ENCODE results near the gene SNX21.
"Not testable (repeated sequence)": the region's sequence is repeated elsewhere in the genome, so short reads cannot be mapped to it uniquely, and the experiment has no call there.

The SNX21 gene, protein sequence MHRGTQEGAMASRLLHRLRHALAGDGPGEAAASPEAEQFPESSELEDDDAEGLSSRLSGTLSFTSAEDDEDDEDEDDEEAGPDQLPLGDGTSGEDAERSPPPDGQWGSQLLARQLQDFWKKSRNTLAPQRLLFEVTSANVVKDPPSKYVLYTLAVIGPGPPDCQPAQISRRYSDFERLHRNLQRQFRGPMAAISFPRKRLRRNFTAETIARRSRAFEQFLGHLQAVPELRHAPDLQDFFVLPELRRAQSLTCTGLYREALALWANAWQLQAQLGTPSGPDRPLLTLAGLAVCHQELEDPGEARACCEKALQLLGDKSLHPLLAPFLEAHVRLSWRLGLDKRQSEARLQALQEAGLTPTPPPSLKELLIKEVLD

DNA sequence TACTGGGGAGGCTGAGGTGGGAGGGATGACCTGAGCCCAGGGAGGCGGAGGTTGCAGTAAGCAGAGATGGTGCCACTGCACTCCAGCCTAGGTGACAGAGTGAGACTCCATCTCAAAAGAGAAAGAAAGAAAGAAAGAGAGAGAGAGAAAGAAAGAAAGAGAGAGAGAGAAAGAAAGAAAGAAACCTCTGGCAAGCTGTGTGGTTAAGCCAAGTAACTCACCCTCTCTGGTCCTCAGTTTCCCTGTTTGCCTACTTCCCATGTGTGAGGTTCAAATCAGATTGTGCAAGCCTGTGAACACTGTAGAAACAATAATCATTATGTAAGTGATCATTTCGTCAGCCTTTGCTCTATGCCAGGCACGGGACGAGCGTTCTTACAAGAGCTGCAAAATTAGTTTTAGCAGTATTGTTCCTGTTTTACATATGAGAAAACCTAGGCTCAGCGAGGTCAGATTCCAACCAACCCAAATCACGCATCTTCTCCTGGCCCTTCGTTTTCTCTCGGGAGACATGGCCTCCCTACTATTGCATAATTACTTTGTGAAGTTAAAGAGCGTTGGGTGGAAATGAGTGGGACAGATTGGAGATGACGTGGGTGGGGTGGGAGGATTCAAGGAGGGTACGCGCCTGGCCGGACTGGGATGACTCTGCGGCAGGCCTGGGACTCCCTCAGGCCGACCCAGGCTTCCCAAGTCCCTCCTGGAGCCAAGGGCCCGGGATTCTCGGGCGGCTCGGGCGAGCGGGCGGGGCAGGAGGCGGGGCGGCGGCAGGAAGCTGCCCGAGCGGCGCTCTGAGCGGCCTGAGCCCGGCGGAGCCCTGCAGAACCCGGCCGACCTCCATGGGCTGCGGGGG, at the start of gene SNX21:
SNX21 (plus strand) TSS at position 770 of the 853 bp plus-strand sequence. CDS start 121 bp downstream, outside the sequence.
- DNase-seq = peak; percentile 91

DNA sequence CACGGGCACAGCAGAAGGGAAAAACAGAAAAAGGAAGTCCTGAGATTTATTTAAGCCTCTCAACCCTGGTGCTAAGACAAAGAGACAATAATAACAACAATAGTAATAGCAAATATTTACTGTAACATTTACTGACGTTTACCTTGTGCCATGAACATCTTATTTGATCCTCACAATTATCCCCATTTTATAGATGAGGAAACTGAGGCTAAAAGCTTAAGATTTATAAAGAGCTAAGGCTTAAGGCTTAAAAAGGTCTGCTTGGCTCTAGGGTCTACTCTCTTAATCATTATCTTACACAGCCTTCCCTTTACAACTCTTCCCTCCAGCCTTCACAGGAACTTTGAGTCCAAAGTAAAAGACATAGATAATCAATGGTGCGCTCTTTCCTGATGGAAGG, 45.2 kb upstream of the SNX21 start:
- DNase-seq = no peak

DNA sequence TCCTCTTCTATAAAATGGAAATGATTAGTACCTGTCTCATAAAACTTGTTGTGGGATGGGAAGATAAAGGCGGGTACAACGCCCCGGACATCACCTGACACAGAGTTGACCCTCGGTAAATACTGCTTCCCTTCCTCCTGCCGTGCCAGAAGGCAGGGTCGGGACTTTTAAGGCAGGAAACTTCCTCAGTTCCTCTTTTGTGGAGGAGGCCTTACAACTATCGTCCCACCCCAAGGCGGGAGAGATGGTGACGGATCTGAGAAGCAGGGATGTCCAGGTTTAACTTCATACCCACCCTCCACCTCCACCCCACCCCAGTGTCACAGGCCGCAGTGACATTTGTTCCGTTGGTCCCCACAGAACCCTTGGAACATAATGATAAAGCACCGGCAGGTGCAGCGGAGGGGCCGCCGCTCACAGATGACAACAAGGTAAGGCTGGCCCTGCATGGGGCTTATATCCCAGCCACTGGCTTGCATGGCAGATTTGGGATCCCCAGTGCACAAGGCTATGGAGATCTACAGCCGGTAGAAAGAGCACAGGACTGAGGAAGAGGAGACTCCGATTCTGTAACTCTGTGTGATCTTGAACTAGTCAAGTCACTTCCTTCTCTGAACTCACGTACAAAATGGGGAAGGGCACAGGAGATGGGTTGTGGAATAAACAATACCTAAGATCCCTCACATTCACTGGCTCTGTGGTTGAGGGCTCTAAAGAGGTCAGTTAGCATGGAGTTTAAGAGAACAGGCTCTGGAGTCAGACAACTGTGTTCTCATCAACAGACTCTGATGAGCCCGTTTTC, 41.1 kb upstream of the SNX21 start:
- DNase-seq = no peak

DNA sequence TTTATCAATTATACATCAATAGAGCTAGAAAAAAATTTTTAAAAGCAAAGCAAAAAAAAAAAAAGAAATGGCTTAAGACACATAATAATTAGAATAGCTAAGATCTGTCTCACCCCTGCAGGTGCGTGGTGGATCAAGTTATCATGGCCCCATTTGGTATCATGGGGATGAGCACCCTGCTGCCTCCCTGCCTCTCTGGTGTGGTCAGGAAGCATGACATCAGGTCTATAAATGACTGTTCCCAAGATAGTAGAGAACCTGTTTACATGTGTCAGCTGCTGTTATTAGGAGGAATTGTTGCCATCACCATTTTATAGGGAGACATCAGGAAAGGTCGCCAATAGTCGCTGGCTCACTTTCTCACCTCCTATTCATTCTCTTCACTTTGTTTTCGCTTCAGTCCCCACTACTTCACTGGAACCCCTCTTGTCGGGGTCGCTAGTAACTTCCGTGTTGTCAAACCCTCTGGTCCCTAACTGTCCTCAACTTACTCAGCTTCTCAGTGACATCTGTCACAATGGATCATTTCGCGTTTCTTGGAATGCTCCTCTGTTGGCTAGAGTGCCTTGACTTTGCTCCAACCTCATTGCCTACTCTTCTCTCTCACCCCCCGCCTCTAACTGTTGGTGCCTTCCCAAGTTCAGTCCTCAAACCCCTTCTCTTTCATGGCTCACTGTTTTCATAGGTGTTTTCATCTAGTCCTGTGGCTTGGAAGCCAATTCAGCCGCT, 37.1 kb upstream of the SNX21 start:
- no peak for DNase-seq

DNA sequence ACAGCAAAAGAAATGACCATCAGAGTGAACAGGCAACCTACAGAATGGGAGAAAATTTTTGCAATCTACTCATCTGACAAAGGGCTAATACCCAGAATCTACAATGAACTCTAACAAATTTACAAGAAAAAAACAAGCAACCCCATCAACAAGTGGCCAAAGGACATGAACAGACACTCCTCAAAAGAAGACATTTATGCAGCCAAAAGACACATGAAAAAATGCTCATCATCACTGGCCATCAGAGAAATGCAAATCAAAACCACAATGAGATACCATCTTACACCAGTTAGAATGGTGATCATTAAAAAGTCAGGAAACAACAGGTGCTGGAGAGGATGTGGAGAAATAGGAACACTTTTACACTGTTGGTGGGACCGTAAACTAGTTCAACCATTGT, 36.1 kb upstream of the SNX21 start:
- not testable (repeated sequence) for DNase-seq

DNA sequence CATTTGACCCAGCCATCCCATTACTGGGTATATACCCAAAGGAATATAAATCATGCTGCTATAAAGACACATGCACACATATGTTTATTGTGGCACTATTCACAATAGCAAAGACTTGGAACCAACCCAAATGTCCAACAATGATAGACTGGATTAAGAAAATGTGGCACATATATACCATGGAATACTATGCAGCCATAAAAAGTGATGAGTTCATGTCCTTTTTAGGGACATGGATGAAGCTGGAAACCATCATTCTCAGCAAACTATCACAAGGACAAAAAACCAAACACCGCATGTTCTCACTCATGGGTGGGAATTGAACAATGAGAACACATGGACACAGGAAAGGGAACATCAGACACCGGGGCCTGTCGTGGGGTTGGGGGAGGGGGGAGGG, 35.6 kb upstream of the SNX21 start:
- DNase-seq = not testable (repeated sequence)

DNA sequence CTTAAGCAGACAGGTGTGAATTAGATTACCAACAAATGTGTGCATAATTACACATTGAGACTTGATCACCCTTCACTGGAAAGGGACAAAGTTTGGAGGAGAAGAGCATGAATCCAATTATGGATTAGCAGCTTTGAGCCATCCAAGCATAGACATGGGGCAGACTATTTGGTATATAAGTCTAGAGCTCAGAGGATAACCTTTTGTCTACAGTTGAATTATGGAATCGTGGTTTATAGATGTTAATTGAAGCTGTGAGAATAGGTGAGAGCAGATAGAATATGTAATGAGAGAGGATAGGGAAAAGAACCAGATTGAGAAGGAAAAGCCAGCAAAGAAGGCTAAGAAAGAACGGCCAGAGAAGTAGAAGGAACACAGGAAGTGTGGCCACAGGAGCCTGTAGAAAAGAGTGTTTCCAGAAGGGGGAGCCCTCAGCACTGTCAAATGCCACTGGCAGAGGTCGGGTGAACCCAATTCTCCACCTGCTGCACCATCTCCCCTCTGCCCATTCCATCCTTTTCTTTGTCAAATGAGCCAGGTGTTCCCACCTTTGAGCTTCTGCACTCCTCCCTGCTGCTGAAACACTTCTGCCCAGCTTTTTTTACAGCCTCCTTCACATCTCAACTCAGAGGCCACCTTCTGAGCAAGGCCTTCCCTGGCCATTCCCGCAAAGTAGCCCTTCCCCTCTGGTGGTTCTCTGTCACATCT, 34.5 kb upstream of the SNX21 start:
- DNase-seq = peak; percentile 54

DNA sequence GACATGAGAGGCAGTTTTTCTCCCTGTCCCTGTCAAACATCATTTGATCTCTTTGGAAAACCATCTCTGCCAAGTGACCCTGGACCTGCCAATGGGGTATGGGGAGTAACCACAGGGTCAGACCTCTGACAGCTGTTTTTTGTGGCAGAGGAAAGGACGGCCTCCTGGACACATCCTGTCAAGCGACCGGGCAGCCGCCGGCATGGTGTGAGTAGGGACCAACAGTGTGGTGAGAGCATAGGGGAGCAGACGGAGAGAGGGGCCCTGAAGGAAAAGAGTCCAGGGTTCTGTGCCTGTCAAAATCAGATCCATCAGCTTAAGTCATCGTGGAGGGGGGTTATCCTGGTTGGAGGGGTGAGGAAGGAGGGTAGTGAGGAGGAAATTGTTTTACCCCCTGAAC, 31.7 kb upstream of the SNX21 start:
- DNase-seq = no peak

DNA sequence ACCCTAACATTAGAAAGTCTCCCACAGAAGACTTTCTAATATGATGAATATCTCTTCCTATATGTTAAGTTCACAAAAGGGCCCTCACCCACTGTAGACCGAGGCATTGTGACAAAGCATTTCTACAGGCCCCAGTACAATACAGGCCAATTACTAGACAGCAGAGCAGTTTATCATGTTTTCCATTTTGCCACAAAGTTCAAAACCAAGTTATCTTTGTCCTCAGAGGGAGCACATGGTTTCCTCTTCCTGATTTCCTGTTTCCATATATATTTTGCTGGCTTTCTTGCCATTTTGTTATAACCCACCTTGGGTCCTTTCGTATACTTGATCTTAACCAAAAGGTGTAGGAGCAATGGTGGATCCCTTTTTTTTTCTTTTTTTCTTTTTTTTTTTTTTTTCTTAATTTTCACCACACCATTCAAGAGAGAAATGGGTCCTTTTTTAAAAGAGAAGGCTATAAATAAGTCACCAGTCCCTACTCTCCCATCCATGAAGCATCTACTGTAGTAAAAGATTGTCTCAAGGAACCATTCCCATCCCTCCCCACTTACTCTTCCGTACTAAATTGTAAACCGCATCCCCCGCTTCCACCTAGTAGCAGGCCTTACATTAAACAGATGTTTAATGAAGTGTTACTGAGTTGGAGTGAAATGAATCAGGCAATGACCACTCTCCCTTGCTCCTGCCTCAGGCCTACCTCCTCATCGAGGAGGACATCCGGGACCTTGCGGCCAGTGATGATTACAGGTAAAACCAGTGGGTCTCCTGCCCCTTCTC, 23.2 kb upstream of the SNX21 start:
- DNase-seq = no peak

DNA sequence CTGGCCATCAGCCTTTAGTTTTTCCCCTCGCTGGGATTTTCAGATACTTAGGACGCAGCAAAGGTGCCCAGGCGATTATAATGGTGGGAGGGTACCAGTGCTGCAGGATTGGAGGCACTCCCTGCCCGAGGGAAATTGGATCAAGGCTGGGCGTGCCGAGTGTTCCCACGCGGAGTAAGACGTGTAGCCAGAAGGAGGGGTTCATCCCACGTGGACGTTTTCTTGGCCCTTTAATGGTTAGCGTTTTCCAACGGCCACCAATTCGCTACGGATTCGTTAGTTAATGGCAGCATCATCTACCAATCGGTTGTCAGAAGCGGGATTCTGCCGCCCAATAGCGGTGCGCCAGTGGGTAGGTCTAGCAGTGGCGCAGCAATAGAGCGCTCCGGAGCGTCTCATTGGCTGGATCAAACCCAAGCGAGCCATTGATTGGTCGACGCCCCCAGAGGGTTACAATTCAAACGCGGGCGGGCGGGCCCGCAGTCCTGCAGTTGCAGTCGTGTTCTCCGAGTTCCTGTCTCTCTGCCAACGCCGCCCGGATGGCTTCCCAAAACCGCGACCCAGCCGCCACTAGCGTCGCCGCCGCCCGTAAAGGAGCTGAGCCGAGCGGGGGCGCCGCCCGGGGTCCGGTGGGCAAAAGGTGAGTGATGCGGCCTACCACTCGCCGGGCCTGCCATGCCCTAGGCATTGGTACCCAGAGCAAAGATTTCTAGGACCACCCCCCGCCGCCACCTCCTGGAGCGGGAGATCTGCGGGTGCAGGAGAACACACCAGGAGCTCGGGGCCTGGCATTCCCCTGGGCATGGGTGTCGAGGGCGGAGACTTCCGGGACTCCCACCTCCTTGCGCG, 21.2 kb upstream of the SNX21 start, which contains the start of gene UBE2C:
UBE2C (plus strand) TSS at position 488 of the 849 bp plus-strand sequence; CDS start at position 540, 52 bp downstream.
- peak; percentile 95 for DNase-seq

DNA sequence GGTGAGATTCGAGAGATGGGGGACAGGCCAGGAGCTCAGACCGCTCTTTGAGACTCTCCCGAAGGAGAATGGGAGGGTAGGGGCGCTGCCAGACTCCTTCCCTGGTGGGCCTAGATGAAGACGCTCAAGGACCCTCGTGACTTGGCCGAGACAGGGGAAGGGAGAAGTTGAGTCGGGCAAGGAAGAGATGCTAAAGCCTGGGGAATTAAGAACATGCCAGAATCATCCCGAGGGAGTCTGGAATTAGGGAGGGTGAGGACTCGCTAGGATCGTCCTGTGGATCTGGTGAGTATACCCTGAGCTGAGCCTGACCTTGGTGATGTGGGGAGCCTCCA, 20.6 kb upstream of the SNX21 start:
- DNase-seq = no peak

DNA sequence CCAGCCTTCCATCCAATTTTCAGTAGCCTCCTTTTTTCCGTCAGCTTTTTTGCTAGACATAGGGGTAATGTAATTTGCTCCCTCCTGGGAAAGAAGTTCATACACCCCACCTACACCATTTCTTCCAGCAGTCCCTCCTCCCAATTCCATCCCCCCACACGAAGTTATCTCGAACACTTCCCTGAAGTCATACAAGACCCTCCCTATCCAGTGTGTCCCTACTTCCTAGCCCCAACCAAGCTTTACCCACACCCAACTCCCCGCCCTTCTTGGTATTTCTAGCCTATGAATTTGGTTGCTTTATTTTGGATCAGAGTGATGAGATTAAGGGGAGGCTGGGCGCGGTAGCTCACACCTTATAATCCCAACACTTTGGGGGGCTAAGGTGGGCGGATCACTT, 20.1 kb upstream of the SNX21 start:
- DNase-seq = no peak

DNA sequence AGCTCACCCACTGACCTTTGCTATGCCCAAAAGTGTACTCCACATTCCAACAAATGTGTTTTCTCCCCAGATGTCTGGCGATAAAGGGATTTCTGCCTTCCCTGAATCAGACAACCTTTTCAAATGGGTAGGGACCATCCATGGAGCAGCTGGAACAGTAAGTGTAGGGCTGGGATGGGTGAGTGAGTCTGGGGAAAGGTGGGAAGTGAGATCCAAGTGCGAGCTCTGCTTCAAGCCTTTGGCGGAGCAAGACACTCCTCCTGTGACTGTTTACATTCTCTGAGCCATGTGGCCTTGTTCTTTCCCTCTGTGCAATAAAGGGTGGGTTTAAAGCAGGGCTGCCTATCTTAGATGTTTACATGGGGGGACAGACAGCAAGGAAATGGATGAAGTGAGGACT, 19.3 kb upstream of the SNX21 start:
- no peak for DNase-seq

DNA sequence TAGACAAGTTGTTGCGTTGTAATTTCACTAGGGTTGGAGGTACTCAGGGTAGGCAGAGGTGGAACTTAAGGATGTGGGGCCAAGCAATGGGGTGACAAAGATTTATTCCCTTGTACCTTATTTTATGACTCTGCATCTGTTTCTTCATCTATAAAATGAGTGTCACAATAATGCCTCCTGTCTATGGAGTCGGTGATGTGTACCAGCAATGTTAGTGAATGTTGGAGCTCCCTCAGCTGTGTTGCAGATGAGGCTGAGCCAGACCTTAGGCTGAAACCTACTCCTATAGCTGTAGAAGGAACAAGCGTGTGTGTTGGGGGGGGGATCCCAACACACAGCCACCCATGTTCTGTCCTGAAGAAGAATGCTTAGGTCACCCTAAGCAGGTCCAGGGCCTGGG, 16.6 kb upstream of the SNX21 start:
- no peak for DNase-seq

DNA sequence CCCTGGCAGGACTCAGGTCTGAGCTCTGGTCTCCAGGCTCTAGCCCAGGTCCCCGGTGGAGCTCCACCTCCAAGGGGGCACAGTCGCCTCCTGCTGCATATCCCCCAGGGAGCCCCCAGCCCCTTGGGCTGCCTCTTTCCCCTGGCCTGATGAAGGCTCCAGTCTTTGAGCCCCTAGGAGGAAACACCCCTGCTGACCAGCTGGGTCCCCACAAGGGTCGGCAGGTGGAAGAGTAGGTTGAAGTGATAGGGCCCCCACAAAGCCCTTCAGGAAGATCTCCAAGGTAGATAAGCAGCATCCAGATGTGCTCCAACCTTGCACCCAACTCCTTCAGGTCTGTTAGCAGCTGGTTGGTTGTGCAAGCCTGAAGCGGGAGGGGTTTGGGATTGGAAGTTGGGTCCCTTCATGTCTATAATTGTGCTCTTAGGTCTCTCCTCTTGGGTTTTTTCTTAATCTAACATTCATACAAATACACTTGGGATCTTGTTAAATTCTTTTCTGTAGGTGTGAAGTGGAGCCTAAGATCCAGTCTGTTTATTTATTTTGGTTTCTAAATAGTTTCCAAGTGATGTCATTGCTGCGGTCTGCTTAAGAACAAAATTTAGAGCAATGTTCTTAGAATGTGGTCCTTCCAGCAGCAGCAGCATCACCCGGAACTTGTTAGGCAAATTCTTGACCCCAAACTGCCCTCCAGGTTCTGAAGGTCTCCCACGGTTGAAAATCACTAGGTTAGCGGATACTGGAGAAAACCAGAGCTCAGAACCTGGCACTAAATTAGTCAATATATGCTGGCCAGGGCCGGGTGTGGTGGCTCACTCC, 16.0 kb upstream of the SNX21 start:
- DNase-seq = no peak

DNA sequence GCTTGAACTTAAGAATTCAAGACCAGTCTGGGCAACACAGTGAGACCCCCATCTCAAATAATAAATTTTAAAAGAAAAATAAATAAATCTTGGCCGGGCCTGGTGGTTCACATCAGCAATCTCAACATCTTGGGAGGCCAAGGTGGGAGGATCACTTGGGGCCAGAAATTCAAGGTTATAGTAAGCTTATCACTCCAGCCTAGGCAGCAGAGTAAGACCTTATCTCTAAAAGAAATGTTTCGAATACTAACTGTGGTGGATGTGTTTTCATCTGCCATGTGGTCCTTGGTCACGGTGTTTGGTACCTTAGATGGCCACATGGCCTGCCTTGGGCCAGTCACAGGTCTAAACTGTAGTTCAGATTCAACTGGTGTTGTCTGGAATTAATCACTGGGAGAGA, 15.4 kb upstream of the SNX21 start:
- DNase-seq = no peak

DNA sequence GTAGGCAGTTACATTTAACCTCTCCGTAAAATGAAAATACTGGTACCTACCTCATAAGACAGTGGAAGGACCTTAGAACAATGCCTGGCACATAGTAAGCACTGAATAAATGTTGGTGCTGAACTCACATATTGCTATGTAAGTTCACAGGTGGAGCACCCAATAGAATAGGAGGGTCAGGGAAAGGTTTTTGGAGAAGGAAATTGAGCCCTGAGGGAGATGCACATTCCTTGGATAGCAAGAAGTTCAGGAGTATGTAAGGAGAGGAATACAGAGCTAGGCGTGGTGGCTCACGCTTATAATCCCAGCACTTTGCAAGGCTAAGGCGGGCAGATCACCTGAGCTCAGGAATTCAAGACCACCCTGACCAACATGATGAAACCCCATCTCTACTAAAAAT, 14.1 kb upstream of the SNX21 start:
- no peak for DNase-seq

DNA sequence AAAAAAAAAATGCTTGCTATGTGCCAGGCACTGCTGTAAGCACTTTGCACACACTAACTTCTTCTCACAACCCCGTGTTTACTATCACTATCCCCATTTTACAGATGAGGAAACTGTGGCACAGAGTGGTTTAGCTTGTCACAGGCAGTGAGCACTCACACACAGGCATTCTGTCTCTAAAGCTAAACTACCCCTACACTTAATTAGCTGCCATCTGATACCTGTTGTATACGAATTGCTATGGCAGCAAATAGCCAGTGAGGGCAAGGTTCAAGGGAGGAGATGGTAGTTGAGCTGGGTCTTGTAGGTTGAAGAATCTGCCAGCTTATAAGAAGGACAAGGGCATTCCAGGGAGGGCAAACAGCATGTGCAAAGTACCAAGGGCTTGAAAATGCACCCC, 11.7 kb upstream of the SNX21 start:
- no peak for DNase-seq

DNA sequence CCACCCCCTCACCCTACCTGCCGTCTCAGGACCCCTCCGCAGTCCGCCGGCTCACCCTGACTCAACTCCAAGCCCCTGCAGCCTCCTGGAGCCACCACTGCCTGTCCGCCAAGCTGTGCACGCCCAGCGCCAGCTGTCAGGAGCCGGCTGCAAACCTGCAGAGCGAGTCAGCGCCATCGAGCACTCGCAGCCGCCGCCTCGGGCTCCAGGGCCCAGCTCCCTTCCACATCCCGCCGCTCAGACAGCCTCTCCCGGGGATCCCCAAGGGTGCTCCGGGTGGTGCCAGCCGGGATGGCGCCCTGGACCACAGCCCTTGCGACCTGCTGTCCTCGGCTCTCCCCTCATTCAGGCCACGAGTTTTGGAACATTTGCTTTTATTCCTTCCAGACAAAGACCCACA, 10.7 kb upstream of the SNX21 start:
- DNase-seq = peak; percentile 76
